PFSK-1 (cell line): Measurements from ENCODE around the gene TUBB3.

ENCODE experiments used
- POLR2AphosphoS5 ChIP-seq: IDR thresholded peaks from 2 replicates; pipeline ENCODE4 v1.6.1; 2012; ENCODE audit warnings: low read depth, mild to moderate bottlenecking, control low read depth, low read length, moderate library complexity
- REST ChIP-seq, 2 experiments: IDR thresholded peaks; 2 replicates each; pipeline versions ENCODE4 v1.6.1 to v1.8.0; 2011 to 2012; ENCODE audit warnings: low read depth in 2 of 2, low read length in 2 of 2, control low read depth in 1 of 2, inconsistent platforms in 1 of 2, mild to moderate bottlenecking in 1 of 2, moderate library complexity in 1 of 2; ENCODE audit not compliant: insufficient read depth in 1 of 2

DNA sequence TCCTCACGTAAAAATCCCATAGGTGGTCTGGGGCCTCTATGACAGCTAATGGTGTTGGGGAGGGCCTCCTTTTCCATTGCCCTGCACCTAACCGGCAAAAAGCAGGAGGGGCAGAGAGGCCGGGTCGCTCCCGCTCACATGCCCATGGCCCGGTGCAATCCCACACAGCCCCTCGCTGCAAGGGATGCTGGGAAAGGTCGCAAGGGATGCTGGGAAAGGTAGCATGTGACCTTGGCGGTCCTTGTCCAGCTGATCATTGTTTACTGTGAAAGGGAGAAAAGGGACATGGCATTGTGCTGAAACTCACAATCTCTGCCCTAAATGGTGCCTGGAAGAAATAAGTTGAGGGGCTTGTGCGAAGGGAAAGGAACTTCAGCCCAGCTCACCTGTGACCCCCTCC is 35.5 kb downstream of the TUBB3 start:
- TF ChIP-seq POLR2AphosphoS5 (no peak), REST (IDR thresholded peaks at IDR 0.05; ENCODE audit: insufficient read depth in 1 of 2, low read depth in 2 of 2, low read length in 2 of 2) (no peak)
